ENCODE data around the gene KRT80.

GRCh38 chr12:52208424-52209165 is 16.8 kb upstream of the KRT80 start:
- TF ChIP-seq EZH2 (IDR thresholded peaks at IDR 0.05; ENCODE audit: low read depth, unreplicated experiment) (no peak), REST (IDR thresholded peaks at IDR 0.05; ENCODE audit: unreplicated experiment) (no peak), CTCF (conservative IDR thresholded peaks at IDR 0.05; ENCODE audit: low read depth in 2 of 2) (no peak), POLR2AphosphoS5 (IDR thresholded peaks at IDR 0.05; ENCODE audit: low read depth) (no peak), EZH2phosphoT487 (IDR thresholded peaks at IDR 0.05; ENCODE audit: unreplicated experiment) (no peak), JUNB (IDR thresholded peaks at IDR 0.05; ENCODE audit: unreplicated experiment) (no peak), ETS1 (IDR thresholded peaks at IDR 0.05) (no peak), CREB1 (CRISPR knock-in tag; IDR thresholded peaks at IDR 0.05; ENCODE audit: low read depth) (no peak), NANOG (IDR thresholded peaks at IDR 0.05; ENCODE audit: borderline replicate concordance) (no peak), STAT1 (IDR thresholded peaks at IDR 0.05; ENCODE audit: unreplicated experiment) (no peak), ZNF331 (CRISPR knock-in tag; IDR thresholded peaks at IDR 0.05; ENCODE audit: low read depth) (no peak)

Measured in GM23338 (cell line).